PC-9 (cell line): ENCODE results near the gene PLIN1.

Experiments
- CTCF ChIP-seq: fragments of 200-600 bp; sonication (generic); conservative IDR thresholded peaks from 2 replicates; pipeline ENCODE4 v1.6.1; 2017; ENCODE audit warnings: mixed run types, antibody characterized with exemption, mild to moderate bottlenecking, moderate library complexity
- EZH2 ChIP-seq: fragments of 200-600 bp; sonication (generic); IDR thresholded peaks from 2 replicates; pipeline ENCODE4 v1.8.0; 2017; ENCODE audit warnings: antibody characterized with exemption, low read depth

GRCh38 chr15:89633585-89633984 is 45.6 kb downstream of the PLIN1 start:
- no peak for TF ChIP-seq CTCF
- no peak for TF ChIP-seq EZH2
